Measurements from ENCODE around the gene FGFRL1.

GRCh38 chr4:1011666-1012033 lies 224 bp downstream of the FGFRL1 start:
- no peak for TF ChIP-seq CTCF (conservative IDR thresholded peaks at IDR 0.05; ENCODE audit: low read depth, low read length)
- TF ChIP-seq EZH2 (IDR thresholded peaks at IDR 0.05; ENCODE audit: borderline replicate concordance, low read depth, low read length, poor library complexity, severe bottlenecking): no peak
